IPS-15b (cell line): ENCODE results near the gene DDX41.

Source experiments
- H3K27me3 ChIP-seq: one replicate; pipeline ENCODE4 v1.6.1; 2013; ENCODE audit warnings: low read length; ENCODE audit not compliant: control insufficient read depth, insufficient read depth
- H3K36me3 ChIP-seq: one replicate; pipeline ENCODE4 v1.6.1; 2013; ENCODE audit warnings: low read length; ENCODE audit not compliant: control insufficient read depth, insufficient read depth
- H3K4me1 ChIP-seq: one replicate; pipeline ENCODE4 v1.6.1; 2013; ENCODE audit warnings: mild to moderate bottlenecking, low read length; ENCODE audit not compliant: control insufficient read depth, insufficient read depth
- H3K4me3 ChIP-seq: one replicate; pipeline ENCODE4 v1.5.1; 2013; ENCODE audit warnings: low read depth, low read length
- H3K9ac ChIP-seq: one replicate; pipeline ENCODE4 v1.6.1; 2013; ENCODE audit warnings: low read depth, mild to moderate bottlenecking, low read length
- H3K9me3 ChIP-seq: one replicate; pipeline ENCODE4 v1.6.1; 2013; ENCODE audit warnings: mild to moderate bottlenecking, low read length; ENCODE audit not compliant: control insufficient read depth, insufficient read depth

The DDX41 gene

DNA sequence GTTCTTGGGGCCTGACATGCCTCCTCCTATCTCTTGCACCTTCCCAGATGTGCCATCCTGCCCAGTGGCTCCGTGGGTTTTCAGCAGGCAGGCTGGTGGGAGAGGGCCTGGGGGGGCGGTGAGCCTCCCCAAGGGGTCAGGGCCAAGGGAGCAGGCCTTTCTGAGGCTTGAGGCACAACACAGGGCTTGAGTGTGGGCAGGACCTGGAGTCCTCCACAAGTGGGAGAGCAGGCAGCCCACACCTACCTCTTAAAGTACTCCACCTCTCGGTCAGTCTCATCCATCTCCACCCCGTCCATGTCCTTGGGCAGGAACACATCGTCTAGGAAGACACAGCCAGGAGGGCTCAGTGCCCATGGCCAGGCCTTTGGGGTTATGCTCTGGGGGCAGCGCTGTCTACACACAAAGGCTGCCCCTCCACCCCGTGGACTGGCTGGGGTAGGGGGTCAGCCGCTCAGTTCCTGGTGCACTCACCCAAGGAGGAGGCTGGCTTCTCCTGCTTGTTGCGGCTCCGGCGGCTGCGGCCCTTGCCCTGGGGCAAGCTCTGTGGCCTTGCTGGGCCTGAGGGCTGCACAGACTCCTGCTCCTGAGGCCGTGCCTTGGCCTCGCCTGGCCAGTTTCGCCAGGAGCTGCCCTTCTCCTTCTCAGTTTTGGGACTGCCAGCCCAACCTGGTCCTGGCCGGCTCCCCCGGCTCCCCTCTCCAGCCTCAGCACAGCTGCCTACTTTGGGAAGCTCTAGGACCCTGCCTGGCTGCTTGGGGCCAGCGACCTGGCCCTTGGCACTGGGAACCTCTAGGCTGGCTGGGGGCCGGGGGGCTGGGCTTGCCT, 7.2 kb upstream of the DDX41 start:
- H3K36me3 ChIP-seq = peaks cover 68% of the 10 kb centered on the region
- no peaks in the 10 kb centered on the region for H3K9me3 ChIP-seq
- no peaks in the 10 kb centered on the region for H3K27me3 ChIP-seq
- H3K4me1 ChIP-seq = no peaks in the 10 kb centered on the region
- no peak overlapping the region for H3K9ac ChIP-seq
- H3K4me3 ChIP-seq = no peak overlapping the region

- Histone ChIP-seq H3K36me3 (peaks cover 54% of the 10 kb centered on the region), H3K4me3 (no peak overlapping the region), H3K27me3 (no peaks in the 10 kb centered on the region), H3K9me3 (no peaks in the 10 kb centered on the region), H3K9ac (no peak overlapping the region), H3K4me1 (peaks cover under 1% of the 10 kb centered on the region)
Measured at GRCh38 chr5:177520916-177521513, 4.3 kb upstream of the DDX41 start.

DNA sequence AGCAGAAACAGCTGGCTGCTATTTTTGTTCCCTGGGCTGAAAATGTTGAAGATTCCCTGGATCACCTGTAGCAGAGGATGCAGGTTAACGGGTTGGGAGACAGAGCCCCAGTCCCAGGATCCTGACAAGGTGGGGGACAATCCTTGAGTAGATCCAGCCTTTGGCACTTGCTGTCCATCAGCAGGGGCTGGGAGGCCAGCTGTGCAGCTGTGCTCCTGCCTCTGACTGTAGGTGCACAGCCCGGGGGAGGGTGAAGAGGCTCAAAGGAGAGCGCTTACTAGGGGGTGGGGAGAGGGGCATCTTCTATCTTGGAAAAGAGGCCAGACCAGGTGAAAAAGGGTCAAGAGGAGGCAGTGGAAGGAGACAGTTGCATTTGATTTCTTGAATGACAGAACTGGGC, 3.5 kb upstream of the DDX41 start:
- no peaks in the 10 kb centered on the region for H3K9me3 ChIP-seq
- no peak overlapping the region for H3K4me3 ChIP-seq
- peaks cover 52% of the 10 kb centered on the region for H3K36me3 ChIP-seq
- H3K4me1 ChIP-seq = peaks cover 4% of the 10 kb centered on the region
- no peaks in the 10 kb centered on the region for H3K27me3 ChIP-seq
- H3K9ac ChIP-seq = no peak overlapping the region

GRCh38 chr5:177519463-177520235, 2.9 kb upstream of the DDX41 start:
- H3K36me3 ChIP-seq = peaks cover 52% of the 10 kb centered on the region
- H3K4me1 ChIP-seq = peaks cover 4% of the 10 kb centered on the region
- H3K9me3 ChIP-seq = no peaks in the 10 kb centered on the region
- H3K27me3 ChIP-seq = no peaks in the 10 kb centered on the region
- H3K9ac ChIP-seq = no peak overlapping the region
- H3K4me3 ChIP-seq = no peak overlapping the region

GRCh38 chr5:177515580-177515979, 1.2 kb downstream of the DDX41 start:
- H3K9ac ChIP-seq = no peak overlapping the region
- H3K36me3 ChIP-seq = peaks cover 65% of the 10 kb centered on the region
- peaks cover 4% of the 10 kb centered on the region for H3K4me1 ChIP-seq
- H3K27me3 ChIP-seq = no peaks in the 10 kb centered on the region
- H3K9me3 ChIP-seq = no peaks in the 10 kb centered on the region
- H3K4me3 ChIP-seq = peak overlapping the region; percentile 99

- H3K4me1 ChIP-seq = peaks cover 11% of the 10 kb centered on the region
- no peaks in the 10 kb centered on the region for H3K27me3 ChIP-seq
- no peak overlapping the region for H3K4me3 ChIP-seq
- no peak overlapping the region for H3K9ac ChIP-seq
- H3K9me3 ChIP-seq = no peaks in the 10 kb centered on the region
- peaks cover 55% of the 10 kb centered on the region for H3K36me3 ChIP-seq
Measured at GRCh38 chr5:177514541-177514940, 2.2 kb downstream of the DDX41 start.

- Histone ChIP-seq H3K9ac (no peak overlapping the region), H3K36me3 (peaks cover 58% of the 10 kb centered on the region), H3K4me1 (peaks cover 16% of the 10 kb centered on the region), H3K27me3 (no peaks in the 10 kb centered on the region), H3K4me3 (no peak overlapping the region), H3K9me3 (no peaks in the 10 kb centered on the region)
Measured at GRCh38 chr5:177513500-177513899, 3.3 kb downstream of the DDX41 start.

GRCh38 chr5:177512736-177513380, 3.9 kb downstream of the DDX41 start:
- Histone ChIP-seq H3K4me1 (peaks cover 16% of the 10 kb centered on the region), H3K9ac (no peak overlapping the region), H3K4me3 (no peak overlapping the region), H3K36me3 (peaks cover 58% of the 10 kb centered on the region), H3K27me3 (no peaks in the 10 kb centered on the region), H3K9me3 (no peaks in the 10 kb centered on the region)

DNA sequence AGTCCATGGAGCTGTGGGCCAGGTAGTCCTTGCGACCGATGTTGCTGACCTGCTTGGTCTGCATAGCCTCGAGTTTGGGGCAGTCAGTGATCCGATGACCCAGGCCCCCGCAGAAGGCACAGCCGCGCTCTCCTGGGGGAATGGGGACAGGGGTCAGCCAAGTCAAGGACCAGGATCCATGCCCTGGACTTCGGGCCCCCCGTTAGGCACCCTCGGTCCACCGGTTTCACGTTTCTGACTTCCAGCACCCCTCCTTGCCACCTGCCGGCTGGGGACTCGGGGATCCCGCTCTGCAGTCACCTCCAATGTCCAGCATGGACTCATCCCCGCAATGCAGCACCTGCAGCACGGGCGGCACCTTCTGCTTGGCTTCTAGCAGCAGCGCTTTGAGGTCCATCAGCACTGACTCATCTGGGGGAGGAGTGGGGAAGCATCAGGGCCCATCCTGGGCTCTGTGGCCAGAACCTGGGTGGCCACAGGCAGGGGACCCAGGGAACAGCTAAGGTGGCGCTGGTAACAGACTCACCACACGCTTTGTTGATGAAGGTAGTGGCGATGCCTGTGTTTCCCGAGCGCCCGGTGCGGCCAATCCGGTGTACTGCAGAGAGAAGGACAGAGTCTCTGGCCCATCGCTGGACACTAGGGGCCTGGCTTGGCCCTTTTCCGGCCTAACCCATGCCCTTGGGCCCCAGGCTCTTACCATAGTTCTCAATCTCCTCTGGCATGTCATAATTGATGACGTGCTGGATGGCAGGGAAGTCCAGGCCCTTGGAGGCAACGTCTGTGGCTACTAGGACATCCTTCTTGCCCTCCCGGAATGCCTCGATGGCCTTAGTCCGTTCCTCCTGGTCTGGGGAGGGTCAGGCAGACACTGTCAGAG, 4.7 kb downstream of the DDX41 start:
- Histone ChIP-seq H3K36me3 (peaks cover 58% of the 10 kb centered on the region), H3K27me3 (no peaks in the 10 kb centered on the region), H3K9me3 (no peaks in the 10 kb centered on the region), H3K4me3 (no peak overlapping the region), H3K9ac (no peak overlapping the region), H3K4me1 (peaks cover 16% of the 10 kb centered on the region)

GRCh38 chr5:177511181-177511580, 5.6 kb downstream of the DDX41 start:
- H3K9me3 ChIP-seq = no peaks in the 10 kb centered on the region
- no peak overlapping the region for H3K4me3 ChIP-seq
- H3K27me3 ChIP-seq = no peaks in the 10 kb centered on the region
- no peak overlapping the region for H3K9ac ChIP-seq
- H3K4me1 ChIP-seq = peaks cover 16% of the 10 kb centered on the region
- peaks cover 58% of the 10 kb centered on the region for H3K36me3 ChIP-seq

- Histone ChIP-seq H3K9ac (no peak overlapping the region), H3K4me1 (peaks cover 11% of the 10 kb centered on the region), H3K36me3 (peaks cover 56% of the 10 kb centered on the region)
Measured at GRCh38 chr5:177510567-177511053, 6.2 kb downstream of the DDX41 start.

More at GRCh38 chr5:177510567-177511053, 6.2 kb downstream of the DDX41 start:
- no peaks in the 10 kb centered on the region for H3K27me3 ChIP-seq
- no peaks in the 10 kb centered on the region for H3K9me3 ChIP-seq
- H3K4me3 ChIP-seq = no peak overlapping the region
